ENCODE data around the gene ZNF587B.
"Not testable (repeated sequence)": the region's sequence is repeated elsewhere in the genome, so short reads cannot be mapped to it uniquely, and the experiment has no call there.

The ZNF587B gene

GRCh38 chr19:57873883-57874799 is 44.0 kb downstream of the ZNF587B start:
- DNase-seq, result not testable (repeated sequence)

GRCh38 chr19:57886046-57886445 is 55.9 kb downstream of the ZNF587B start:
- DNase-seq, result no peak

- no peak for DNase-seq
Measured at GRCh38 chr19:57887195-57887941, 57.3 kb downstream of the ZNF587B start.

- no peak for DNase-seq
Measured at GRCh38 chr19:57888107-57888559, 58.0 kb downstream of the ZNF587B start.

- DNase-seq, result peak; percentile 77
Measured at GRCh38 chr19:57888560-57889231, 58.6 kb downstream of the ZNF587B start, which contains the start of gene ZNF814. TSS of gene ZNF814 (minus strand) at chr19:57889037. CDS start at chr19:57888802, 235 bp downstream.

- DNase-seq, result not testable (repeated sequence)
Measured at GRCh38 chr19:57890706-57891105, 60.6 kb downstream of the ZNF587B start.

Measured in stimulated activated naive CD4-positive, alpha-beta T cell treated with Interleukin-2 at 50 U/mL for 16 hours (primary cell).